ENCODE measurements around the gene HOPX. TPM values are rescaled to one million over a fixed set of nuclear protein-coding genes. Genes with fewer than 3 reads are reported as not detected.

Gene HOPX
- total and polyA plus RNA-seq, 2 of the 4 experiments (the other 2 are of a cell fraction) = 1.3 to 1.7 TPM

DNA sequence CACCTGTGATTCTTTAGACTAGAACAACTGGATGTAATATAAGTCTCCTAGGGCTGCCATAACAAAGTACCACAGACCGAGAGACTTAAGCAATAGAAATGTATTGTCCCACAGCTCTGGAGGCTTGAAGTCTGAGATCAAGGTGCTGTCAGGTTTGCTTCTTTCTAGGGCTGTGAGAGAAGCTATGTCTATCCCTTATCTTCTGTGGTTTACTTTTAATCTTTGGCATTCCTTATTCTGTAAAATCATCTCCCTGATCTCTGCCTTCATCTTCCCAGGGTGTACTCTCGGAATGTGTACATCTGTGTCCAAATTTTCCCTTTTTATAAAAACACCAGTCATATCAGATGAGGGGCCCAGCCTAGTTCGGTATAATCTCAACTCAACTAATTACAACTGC is 10.3 kb upstream of the HOPX start:
- no peak overlapping the region for H3K18ac ChIP-seq (ENCODE audit: low read depth, low read length)
- ChIA-PET CTCF (no interaction called here), POLR2A (ENCODE audit: unreplicated experiment) (no interaction called here)
- H3K14ac ChIP-seq (replicated peaks; ENCODE audit: low read depth, low read length) = no peak overlapping the region
- H3K23ac ChIP-seq (ENCODE audit: low read depth, low read length) = no peak overlapping the region
- H2BK5ac ChIP-seq (ENCODE audit: low read depth, low read length, poor library complexity, severe bottlenecking) = no peak overlapping the region
- H4K5ac ChIP-seq (ENCODE audit: low read depth, low read length) = no peak overlapping the region
- H3K79me1 ChIP-seq (ENCODE audit: low read depth in 1 of 2, low read length in 2 of 2) = no peaks in the 10 kb centered on the region
- no peak overlapping the region for H2BK20ac ChIP-seq (ENCODE audit: low read depth, low read length)
- no peak overlapping the region for H2AK9ac ChIP-seq (replicated peaks; ENCODE audit: low read depth, low read length, poor library complexity)
- H3K4me2 ChIP-seq (ENCODE audit: low read depth, low read length) = no peak overlapping the region
- in situ Hi-C loops (cut with MboI; ENCODE audit: low sequenced_read_pairs) = no loop called here
- H3K9ac ChIP-seq (ENCODE audit: low read depth, low read length) = no peak overlapping the region
- no peaks in the 10 kb centered on the region for H3K4me1 ChIP-seq (ENCODE audit: control insufficient read depth, insufficient read depth, low read length)
- H3K4ac ChIP-seq (ENCODE audit: low read depth, low read length) = no peak overlapping the region
- no peak overlapping the region for H2AK5ac ChIP-seq (ENCODE audit: low read depth, low read length)
- intact Hi-C loops (cut with micrococcal nuclease) = no loop called here
- no peak overlapping the region for H4K8ac ChIP-seq (ENCODE audit: low read depth in 2 of 2, low read length in 2 of 2)
- no CpG with 5 or more reads among the region's 3 CpGs for WGBS, 2 experiments (ENCODE audit: extremely low coverage in 2 of 2, insufficient read length in 1 of 2)
- no peak overlapping the region for H3K56ac ChIP-seq (ENCODE audit: extremely low read depth, insufficient read depth, low read length)
- no peaks in the 10 kb centered on the region for H3K9me3 ChIP-seq (ENCODE audit: control insufficient read depth, insufficient read depth, low read length)
- dilution Hi-C loops (cut with HindIII; ENCODE audit: low sequenced_read_pairs, unreplicated experiment) = no loop called here
- no peaks in the 10 kb centered on the region for H3K36me3 ChIP-seq (ENCODE audit: control insufficient read depth, insufficient read depth, low read length)
- peaks cover 33% of the 10 kb centered on the region for H3K27me3 ChIP-seq (ENCODE audit: control insufficient read depth, insufficient read depth, low read length)
- BruUV-seq (replicated peaks) = no TSS peak
- no peak overlapping the region for H3K27ac ChIP-seq (ENCODE audit: insufficient read depth, low read length)
- no peaks in the 10 kb centered on the region for H4K20me1 ChIP-seq (ENCODE audit: insufficient read depth, low read length)
- DNase-seq (no peak), ATAC-seq (ENCODE audit: low read depth) (no peak)
- H4K91ac ChIP-seq (ENCODE audit: insufficient read depth, low read depth, low read length) = no peak overlapping the region
- H2BK120ac ChIP-seq (ENCODE audit: low read depth, low read length) = no peak overlapping the region
- no peaks in the 10 kb centered on the region for H3K9me1 ChIP-seq (ENCODE audit: insufficient read depth, low read length)
- H2BK15ac ChIP-seq (ENCODE audit: low read depth, low read length) = no peak overlapping the region
- TF ChIP-seq RCOR1 (IDR thresholded peaks at IDR 0.05; ENCODE audit: insufficient replicate concordance, low read length) (no peak), RFX5 (IDR thresholded peaks at IDR 0.05; ENCODE audit: low read depth, low read length) (no peak), MXI1 (IDR thresholded peaks at IDR 0.05; ENCODE audit: borderline replicate concordance, low read depth, low read length) (no peak), MAFK (IDR thresholded peaks at IDR 0.05; ENCODE audit: low read depth, low read length) (no peak), MAZ (IDR thresholded peaks at IDR 0.05; ENCODE audit: borderline replicate concordance, low read depth, low read length) (no peak), FOS (IDR thresholded peaks at IDR 0.05; ENCODE audit: low read depth, low read length) (no peak), SMC3 (IDR thresholded peaks at IDR 0.05; ENCODE audit: low read depth, low read length) (no peak), RAD21 (IDR thresholded peaks at IDR 0.05; ENCODE audit: low read length) (no peak), NFE2L2 (IDR thresholded peaks at IDR 0.05; ENCODE audit: low read depth, low read length) (no peak), BHLHE40 (IDR thresholded peaks at IDR 0.05; ENCODE audit: low read depth, low read length) (no peak), CEBPB (IDR thresholded peaks at IDR 0.05; ENCODE audit: low read depth, low read length) (no peak), CHD1 (IDR thresholded peaks at IDR 0.05; ENCODE audit: low read depth, low read length) (no peak), POLR2A (IDR thresholded peaks at IDR 0.05; ENCODE audit: low read depth, low read length) (no peak)
- TF ChIP-seq, protein P1, sequence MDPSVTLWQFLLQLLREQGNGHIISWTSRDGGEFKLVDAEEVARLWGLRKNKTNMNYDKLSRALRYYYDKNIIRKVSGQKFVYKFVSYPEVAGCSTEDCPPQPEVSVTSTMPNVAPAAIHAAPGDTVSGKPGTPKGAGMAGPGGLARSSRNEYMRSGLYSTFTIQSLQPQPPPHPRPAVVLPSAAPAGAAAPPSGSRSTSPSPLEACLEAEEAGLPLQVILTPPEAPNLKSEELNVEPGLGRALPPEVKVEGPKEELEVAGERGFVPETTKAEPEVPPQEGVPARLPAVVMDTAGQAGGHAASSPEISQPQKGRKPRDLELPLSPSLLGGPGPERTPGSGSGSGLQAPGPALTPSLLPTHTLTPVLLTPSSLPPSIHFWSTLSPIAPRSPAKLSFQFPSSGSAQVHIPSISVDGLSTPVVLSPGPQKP (IDR thresholded peaks at IDR 0.05; ENCODE audit: borderline replicate concordance, low read depth, low read length) = no peak
- TF ChIP-seq, protein P2, sequence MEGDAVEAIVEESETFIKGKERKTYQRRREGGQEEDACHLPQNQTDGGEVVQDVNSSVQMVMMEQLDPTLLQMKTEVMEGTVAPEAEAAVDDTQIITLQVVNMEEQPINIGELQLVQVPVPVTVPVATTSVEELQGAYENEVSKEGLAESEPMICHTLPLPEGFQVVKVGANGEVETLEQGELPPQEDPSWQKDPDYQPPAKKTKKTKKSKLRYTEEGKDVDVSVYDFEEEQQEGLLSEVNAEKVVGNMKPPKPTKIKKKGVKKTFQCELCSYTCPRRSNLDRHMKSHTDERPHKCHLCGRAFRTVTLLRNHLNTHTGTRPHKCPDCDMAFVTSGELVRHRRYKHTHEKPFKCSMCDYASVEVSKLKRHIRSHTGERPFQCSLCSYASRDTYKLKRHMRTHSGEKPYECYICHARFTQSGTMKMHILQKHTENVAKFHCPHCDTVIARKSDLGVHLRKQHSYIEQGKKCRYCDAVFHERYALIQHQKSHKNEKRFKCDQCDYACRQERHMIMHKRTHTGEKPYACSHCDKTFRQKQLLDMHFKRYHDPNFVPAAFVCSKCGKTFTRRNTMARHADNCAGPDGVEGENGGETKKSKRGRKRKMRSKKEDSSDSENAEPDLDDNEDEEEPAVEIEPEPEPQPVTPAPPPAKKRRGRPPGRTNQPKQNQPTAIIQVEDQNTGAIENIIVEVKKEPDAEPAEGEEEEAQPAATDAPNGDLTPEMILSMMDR (conservative IDR thresholded peaks at IDR 0.05; ENCODE audit: low read depth, low read length) = no peak
- TF ChIP-seq, protein P3, sequence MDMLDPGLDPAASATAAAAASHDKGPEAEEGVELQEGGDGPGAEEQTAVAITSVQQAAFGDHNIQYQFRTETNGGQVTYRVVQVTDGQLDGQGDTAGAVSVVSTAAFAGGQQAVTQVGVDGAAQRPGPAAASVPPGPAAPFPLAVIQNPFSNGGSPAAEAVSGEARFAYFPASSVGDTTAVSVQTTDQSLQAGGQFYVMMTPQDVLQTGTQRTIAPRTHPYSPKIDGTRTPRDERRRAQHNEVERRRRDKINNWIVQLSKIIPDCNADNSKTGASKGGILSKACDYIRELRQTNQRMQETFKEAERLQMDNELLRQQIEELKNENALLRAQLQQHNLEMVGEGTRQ (IDR thresholded peaks at IDR 0.05; ENCODE audit: low read depth, low read length) = no peak
- H2AFZ ChIP-seq (replicated peaks; ENCODE audit: low read length, poor library complexity) = no peak overlapping the region
- H3K4me3 ChIP-seq (ENCODE audit: insufficient read depth, low read depth, low read length) = no peak overlapping the region
